HepG2 (cell line): ENCODE measurements around the gene PDZRN4. TPM values are rescaled to one million over a fixed set of nuclear protein-coding genes. Genes with fewer than 3 reads are reported as not detected.

Experiments
- ATAC-seq: fragments of 200-7000 bp; cut with Tn5 transposase; 3 replicates; pipeline ENCODE4 v1.9.1; 2020; ENCODE audit warnings: mild to moderate bottlenecking, moderate library complexity
- BruUV-seq: library from RNA; stranded (reverse); fragments of 400-500 nt; replicated peaks from 2 replicates; lab custom pipeline; 2021; lab: Mats Ljungman, UMichigan
- CTCF ChIA-PET: fragments of 300-600 bp; formaldehyde crosslinking; extraction: SDS; loops from one replicate; lab custom pipeline; 2021; ENCODE audit warnings: low total read pairs, inconsistent platforms, low intra/inter-chr PET ratio; lab: Yijun Ruan, JAX
- POLR2A ChIA-PET: fragments of 350-600 bp; sonication (Branson Sonifier 250); formaldehyde crosslinking; loops from one replicate; lab custom pipeline; 2020; ENCODE audit warnings: antibody characterized with exemption, inconsistent platforms; lab: Yijun Ruan, JAX
- DNase-seq: peaks from one replicate; pipeline ENCODE4 v3.0.0-alpha.2; 2015; ENCODE audit warnings: low spot score
- FAIRE-seq: peaks from 3 replicates; lab custom pipeline; 2011; peaks lifted over from hg19 to GRCh38; lab: Jason Lieb, UNC
- H2AFZ ChIP-seq: one replicate; pipeline ENCODE4 v1.6.1; 2011; ENCODE audit warnings: low read length, inconsistent platforms
- H3K27ac ChIP-seq: fragments of 300-600 bp; 3 replicates; pipeline ENCODE4 v1.8.0; 2011; ENCODE audit warnings: mixed run types, mild to moderate bottlenecking, mixed read lengths, low read length, inconsistent platforms; ENCODE audit not compliant: insufficient read depth; ENCODE audit errors: extremely low read length
- H3K27me3 ChIP-seq, 2 experiments: fragments of 200-600 bp in 1 of 2; 2 replicates in 1 of 2; 3 replicates in 1 of 2; pipeline versions ENCODE4 v1.6.0 to v1.8.0; 2011; ENCODE audit warnings: low read length in 2 of 2, mild to moderate bottlenecking in 2 of 2, moderate library complexity in 2 of 2, inconsistent platforms in 1 of 2; ENCODE audit not compliant: insufficient read depth in 2 of 2, control insufficient read depth in 1 of 2
- H3K36me3 ChIP-seq, 2 experiments: fragments of 200-600 bp in 1 of 2; replicated peaks in 1 of 2; 2 replicates in 1 of 2; 3 replicates in 1 of 2; pipeline versions ENCODE4 v1.5.1 to v1.8.0; 2011; ENCODE audit warnings: low read length in 2 of 2, inconsistent platforms in 1 of 2; ENCODE audit not compliant: insufficient read depth in 2 of 2, control insufficient read depth in 1 of 2
- H3K4me1 ChIP-seq: 2 replicates; pipeline ENCODE4 v1.5.1; 2012; ENCODE audit warnings: low read length, inconsistent platforms; ENCODE audit not compliant: insufficient read depth
- H3K4me2 ChIP-seq: 2 replicates; pipeline ENCODE4 v1.6.0; 2011; ENCODE audit warnings: low read depth, low read length, inconsistent platforms
- H3K4me3 ChIP-seq, 3 experiments: fragments of 200-600 bp in 1 of 3; sonication (generic), shearing (Covaris generic) in 1 of 3; replicated peaks in 1 of 3; 2 replicates each; pipeline ENCODE4 v1.5.1; 2011 to 2016; ENCODE audit warnings: low read length in 3 of 3, inconsistent platforms in 2 of 3, low read depth in 2 of 3, mild to moderate bottlenecking in 2 of 3, control low read depth in 1 of 3, mixed read lengths in 1 of 3; ENCODE audit not compliant: insufficient read depth in 1 of 3
- H3K79me2 ChIP-seq: one replicate; pipeline ENCODE4 v1.6.1; 2011; ENCODE audit warnings: low read length, inconsistent platforms; ENCODE audit not compliant: insufficient read depth
- H3K9ac ChIP-seq: 2 replicates; pipeline ENCODE4 v1.6.0; 2011; ENCODE audit warnings: mild to moderate bottlenecking, low read depth, low read length, inconsistent platforms; ENCODE audit not compliant: insufficient read depth
- H3K9me3 ChIP-seq: 2 replicates; pipeline ENCODE4 v1.5.1; 2012; ENCODE audit warnings: mild to moderate bottlenecking, low read length
- H4K20me1 ChIP-seq: 2 replicates; pipeline ENCODE4 v1.6.0; 2011; ENCODE audit warnings: inconsistent platforms, mild to moderate bottlenecking, low read length, moderate library complexity; ENCODE audit not compliant: insufficient read depth
- AKAP8 ChIP-seq: sonication (generic); formaldehyde crosslinking; IDR thresholded peaks from 2 replicates; pipeline ENCODE4 v1.5.1; 2020; ENCODE audit warnings: mild to moderate bottlenecking, missing genetic modification reagents
- BHLHE40 ChIP-seq: IDR thresholded peaks from 2 replicates; pipeline ENCODE4 v1.6.1; 2011; ENCODE audit warnings: low read length, improper control_type of control experiment
- CEBPB ChIP-seq: IDR thresholded peaks from 2 replicates; pipeline ENCODE4 v1.6.1; 2011; ENCODE audit warnings: low read depth, low read length, improper control_type of control experiment, borderline replicate concordance
- KDM1A ChIP-seq: IDR thresholded peaks from 2 replicates; pipeline ENCODE4 v1.6.1; 2016; ENCODE audit warnings: missing compliant biosample characterization
- NR3C1 ChIP-seq: sonication (generic); formaldehyde crosslinking; IDR thresholded peaks from 2 replicates; pipeline ENCODE4 v1.4.0; 2020; ENCODE audit warnings: missing genetic modification reagents
- SRSF9 ChIP-seq: fragments of 200-400 bp; formaldehyde crosslinking; IDR thresholded peaks from 2 replicates; pipeline ENCODE4 v1.6.1; 2018; ENCODE audit warnings: borderline replicate concordance, mild to moderate bottlenecking, low read depth, low read length; ENCODE audit not compliant: insufficient read depth, poor library complexity, severe bottlenecking
- ZC3H13 ChIP-seq: sonication (generic); formaldehyde crosslinking; IDR thresholded peaks from 2 replicates; pipeline ENCODE4 v1.8.1; 2023; ENCODE audit warnings: mild to moderate bottlenecking, missing genetic modification reagents, moderate library complexity
- ZNF10 ChIP-seq: sonication (generic); formaldehyde crosslinking; IDR thresholded peaks from 2 replicates; pipeline ENCODE4 v1.4.0; 2020; ENCODE audit warnings: mild to moderate bottlenecking, low read depth, missing genetic modification reagents, borderline replicate concordance
- ZNF331 ChIP-seq: sonication (generic); formaldehyde crosslinking; IDR thresholded peaks from 2 replicates; pipeline ENCODE4 v1.4.0; 2020; ENCODE audit warnings: missing genetic modification reagents
- ZNF383 ChIP-seq: sonication (generic); formaldehyde crosslinking; IDR thresholded peaks from 2 replicates; pipeline ENCODE4 v1.4.0; 2020; ENCODE audit warnings: missing genetic modification reagents, mild to moderate bottlenecking, borderline replicate concordance
- ZNF503 ChIP-seq: sonication (generic); formaldehyde crosslinking; IDR thresholded peaks from 2 replicates; pipeline ENCODE4 v1.4.0; 2020; ENCODE audit warnings: missing genetic modification reagents
- WGBS: methylation state at CpG from one replicate; pipeline ENCODE4 v1.1.6; 2017; ENCODE audit warnings: low lambda C conversion rate; 5-methylcytosine and 5-hydroxymethylcytosine counted together
- in situ Hi-C: cut with HindIII; loops from 2 replicates; pipeline ENCODE4 v1.10.0; 2017; ENCODE audit warnings: low pct_unique_long_range_greater_than_20kb; ENCODE audit not compliant: extremely low pct_ligation_motif_present
- intact Hi-C: fragments of 100-400 bp; cut with micrococcal nuclease; formaldehyde crosslinking; loops from one replicate; pipeline ENCODE4 v1.10.0; 2022; ENCODE audit not compliant: unreplicated experiment
- polyA plus RNA-seq, 8 experiments: library from polyadenylated mRNA; depleted of rRNA in 3 of 8; stranded (reverse) in 7 of 8; unstranded in 1 of 8; fragments of >200 nt; fragmentation: Illumina TruSeq in 4 of 8; extraction: Trizol in 4 of 8; gene quantifications; 2 replicates each; pipeline versions ENCODE4 v1.2.1 to v1.2.3, GENCODE V29; 2011 to 2016; ENCODE audit warnings: low read depth in 4 of 8, missing spikeins in 1 of 8, mixed read lengths in 1 of 8; ENCODE audit not compliant: insufficient read depth in 1 of 8
- total RNA-seq, 5 experiments: library from RNA; depleted of rRNA; stranded (reverse); fragments of >200 nt; fragmentation: Illumina TruSeq; extraction: Trizol; gene quantifications; 2 replicates each; pipeline ENCODE4 v1.2.3, GENCODE V29; 2016; ENCODE audit warnings: low read depth in 1 of 5
- TF ChIP-seq, protein P1 (sequence below): sonication (generic); formaldehyde crosslinking; conservative IDR thresholded peaks from 2 replicates; pipeline ENCODE4 v1.4.0; 2020; ENCODE audit warnings: missing genetic modification reagents

PDZRN4 gene
- total and polyA plus RNA-seq, 2 of the 13 experiments (the other 11 are each of a cell fraction or from before 2014, with no cell fraction given) = not detected

DNA sequence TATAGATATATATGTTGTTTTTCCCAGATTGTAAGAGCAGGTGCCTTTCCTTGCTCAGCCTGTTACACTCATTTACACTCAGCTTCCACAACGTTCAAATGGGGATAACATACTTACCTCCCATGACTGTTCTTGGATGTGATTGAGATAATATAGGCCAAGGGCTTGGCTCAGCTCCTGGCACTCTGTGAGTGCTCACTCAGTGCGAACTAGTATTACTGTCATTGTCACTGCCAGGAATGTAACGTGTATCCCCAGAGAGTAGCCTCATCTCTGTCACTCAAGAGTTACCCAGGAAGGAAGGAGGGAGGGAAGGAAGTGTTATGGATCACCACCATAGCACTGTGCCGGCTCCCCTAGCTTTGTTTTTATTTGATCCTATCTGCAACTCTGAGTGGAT is 307.9 kb downstream of the PDZRN4 start:
- DNase-seq (no peak), FAIRE-seq (no peak), ATAC-seq (no peak)
- TF ChIP-seq ZNF503 (CRISPR knock-in tag) = no peak
- TF ChIP-seq ZNF10 (CRISPR knock-in tag) = no peak
- TF ChIP-seq BHLHE40 = no peak
- no peak for TF ChIP-seq SRSF9
- TF ChIP-seq ZC3H13 (CRISPR knock-in tag) = no peak
- no peak for TF ChIP-seq ZNF383 (CRISPR knock-in tag)
- H3K27me3 ChIP-seq = no peaks in the 10 kb centered on the region
- no peak overlapping the region for H3K4me3 ChIP-seq
- no peaks in the 10 kb centered on the region for H3K36me3 ChIP-seq
- ChIA-PET POLR2A (no interaction called here), CTCF (no interaction called here)
- H3K4me2 ChIP-seq = no peak overlapping the region
- no peaks in the 10 kb centered on the region for H3K4me1 ChIP-seq
- no peak overlapping the region for H3K9ac ChIP-seq
- H3K9me3 ChIP-seq = no peaks in the 10 kb centered on the region
- in situ Hi-C loops (no loop called here), intact Hi-C loops (no loop called here)
- WGBS = 3% methylated on average over 4 of the region's 4 CpGs
- no peak overlapping the region for H3K27ac ChIP-seq
- no peaks in the 10 kb centered on the region for H4K20me1 ChIP-seq
- BruUV-seq = no TSS peak
- no peaks in the 10 kb centered on the region for H3K79me2 ChIP-seq
- no peak overlapping the region for H2AFZ ChIP-seq

DNA sequence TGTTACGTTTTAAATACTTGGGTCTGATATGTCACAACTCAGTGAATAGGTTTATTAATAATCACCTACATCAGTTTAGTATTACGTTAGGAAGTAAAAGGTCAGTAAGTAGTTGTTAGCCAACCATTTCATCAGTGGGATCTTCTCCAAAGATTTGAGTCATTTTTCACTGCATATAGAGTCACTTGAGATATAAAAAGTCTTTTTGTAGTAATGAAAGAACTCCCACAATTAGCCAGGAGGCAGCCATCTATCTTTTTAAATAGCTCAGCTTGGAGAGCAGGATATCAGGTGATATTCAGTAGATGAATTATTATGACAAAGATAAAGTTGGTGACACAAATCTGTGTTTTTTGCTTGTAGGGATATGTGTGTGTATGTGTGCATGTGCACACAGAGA is 309.3 kb downstream of the PDZRN4 start:
- BruUV-seq = no TSS peak
- Histone ChIP-seq H3K27me3 (no peaks in the 10 kb centered on the region), H3K79me2 (no peaks in the 10 kb centered on the region), H3K4me2 (no peak overlapping the region), H3K9ac (no peak overlapping the region), H4K20me1 (no peaks in the 10 kb centered on the region), H3K27ac (no peak overlapping the region)
- WGBS = 1% methylated on average over 2 of the region's 2 CpGs
- DNase-seq (no peak), ATAC-seq (no peak)
- TF ChIP-seq KDM1A (CRISPR knock-in tag) = no peak
- no peak for TF ChIP-seq CEBPB
- TF ChIP-seq ZNF331 (CRISPR knock-in tag) = no peak
- no peak for TF ChIP-seq NR3C1 (CRISPR knock-in tag)
- no peak for TF ChIP-seq AKAP8
- TF ChIP-seq, protein P1, sequence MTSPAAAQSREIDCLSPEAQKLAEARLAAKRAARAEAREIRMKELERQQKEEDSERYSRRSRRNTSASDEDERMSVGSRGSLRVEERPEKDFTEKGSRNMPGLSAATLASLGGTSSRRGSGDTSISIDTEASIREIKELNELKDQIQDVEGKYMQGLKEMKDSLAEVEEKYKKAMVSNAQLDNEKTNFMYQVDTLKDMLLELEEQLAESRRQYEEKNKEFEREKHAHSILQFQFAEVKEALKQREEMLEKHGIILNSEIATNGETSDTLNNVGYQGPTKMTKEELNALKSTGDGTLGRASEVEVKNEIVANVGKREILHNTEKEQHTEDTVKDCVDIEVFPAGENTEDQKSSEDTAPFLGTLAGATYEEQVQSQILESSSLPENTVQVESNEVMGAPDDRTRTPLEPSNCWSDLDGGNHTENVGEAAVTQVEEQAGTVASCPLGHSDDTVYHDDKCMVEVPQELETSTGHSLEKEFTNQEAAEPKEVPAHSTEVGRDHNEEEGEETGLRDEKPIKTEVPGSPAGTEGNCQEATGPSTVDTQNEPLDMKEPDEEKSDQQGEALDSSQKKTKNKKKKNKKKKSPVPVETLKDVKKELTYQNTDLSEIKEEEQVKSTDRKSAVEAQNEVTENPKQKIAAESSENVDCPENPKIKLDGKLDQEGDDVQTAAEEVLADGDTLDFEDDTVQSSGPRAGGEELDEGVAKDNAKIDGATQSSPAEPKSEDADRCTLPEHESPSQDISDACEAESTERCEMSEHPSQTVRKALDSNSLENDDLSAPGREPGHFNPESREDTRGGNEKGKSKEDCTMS = no peak
- TF ChIP-seq, all 625 proteins: peak for 0
- in situ Hi-C loops = no loop called here
- Histone ChIP-seq H3K4me3 (no peak overlapping the region), H3K4me1 (no peaks in the 10 kb centered on the region), H3K36me3 (no peaks in the 10 kb centered on the region), H3K9me3 (no peaks in the 10 kb centered on the region), H2AFZ (no peak overlapping the region)
- FAIRE-seq = no peak
- intact Hi-C loops = no loop called here
- ChIA-PET CTCF (no interaction called here), POLR2A (no interaction called here)
